Activated CD8-positive, alpha-beta T cell treated with anti-CD3 and anti-CD28 coated beads for 36 hours (primary cell): ENCODE results near the gene MESP1. TPM values are rescaled to one million over a fixed set of nuclear protein-coding genes. Genes with fewer than 3 reads are reported as not detected.

Source experiments
- ATAC-seq: fragments of 200-7000 bp; cut with Tn5 transposase; one replicate; pipeline ENCODE4 v1.10.0; 2021; ENCODE audit warnings: mild to moderate bottlenecking, moderate library complexity
- CTCF ChIA-PET: fragments of 350-600 bp; sonication (Branson Sonifier 250); formaldehyde crosslinking; loops from one replicate; lab custom pipeline; 2021; ENCODE audit warnings: antibody characterized with exemption; lab: Charles Lee
- POLR2A ChIA-PET: fragments of 350-600 bp; sonication (Branson Sonifier 250); formaldehyde crosslinking; loops from one replicate; lab custom pipeline; 2021; ENCODE audit warnings: antibody characterized with exemption; lab: Charles Lee
- DNase-seq: peaks from one replicate; pipeline ENCODE4 v3.0.0-alpha.2; 2020
- H3K27ac Mint-ChIP-seq: one replicate; pipeline ENCODE4 v1.8.0; 2021; ENCODE audit warnings: mild to moderate bottlenecking, mixed read lengths
- H3K27me3 Mint-ChIP-seq: one replicate; pipeline ENCODE4 v1.8.0; 2021; ENCODE audit warnings: mixed read lengths
- H3K36me3 Mint-ChIP-seq: one replicate; pipeline ENCODE4 v1.8.0; 2021; ENCODE audit warnings: low read depth, mixed read lengths
- H3K4me1 Mint-ChIP-seq: one replicate; pipeline ENCODE4 v1.8.0; 2021; ENCODE audit warnings: low read depth, mixed read lengths
- H3K4me3 Mint-ChIP-seq: one replicate; pipeline ENCODE4 v1.8.0; 2021; ENCODE audit warnings: mild to moderate bottlenecking, moderate library complexity, mixed read lengths
- H3K9me3 Mint-ChIP-seq: one replicate; pipeline ENCODE4 v1.8.0; 2021; ENCODE audit warnings: mixed read lengths
- intact Hi-C: fragments of 100-400 bp; cut with micrococcal nuclease; formaldehyde crosslinking; loops from one replicate; pipeline ENCODE4 v1.10.0; 2022
- total RNA-seq, 2 experiments: library from RNA; stranded (reverse); gene quantifications; one replicate each; pipeline ENCODE4 v1.2.3, GENCODE V29; 2021
- TF ChIP-seq, protein P1 (sequence below): fragments of 200-600 bp; IDR thresholded peaks from one replicate; pipeline ENCODE4 v1.8.0; 2022; ENCODE audit warnings: antibody characterized with exemption, mild to moderate bottlenecking

MESP1 gene
- total RNA-seq, 2 experiments from 2014 or later: 3.4 to 5.3 TPM

DNA sequence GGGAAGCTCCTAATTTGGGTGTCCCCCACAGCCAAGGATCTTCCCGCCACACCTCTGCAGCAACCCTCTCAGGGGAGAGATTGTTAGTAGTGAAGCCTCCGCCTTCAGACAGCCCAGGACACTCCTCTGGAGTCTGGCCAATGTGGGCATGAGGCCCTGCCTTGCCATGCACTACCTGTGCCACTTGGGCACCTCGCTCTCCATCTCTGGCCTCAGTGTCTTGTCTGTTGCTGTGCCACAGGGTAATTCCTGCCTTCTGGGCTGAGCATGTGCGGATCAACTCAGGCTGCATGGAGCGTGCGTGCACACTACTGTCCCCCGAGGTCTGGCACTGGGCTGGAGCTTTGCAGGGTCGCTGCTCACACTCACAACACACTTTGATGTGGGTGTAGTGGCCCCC lies 7.9 kb upstream of the MESP1 start:
- Mint-ChIP-seq H3K27me3 (peaks cover 6% of the 10 kb centered on the region), H3K9me3 (no peaks in the 10 kb centered on the region), H3K36me3 (no peaks in the 10 kb centered on the region), H3K27ac (no peak overlapping the region), H3K4me1 (no peaks in the 10 kb centered on the region), H3K4me3 (no peak overlapping the region)
- DNase-seq (no peak), ATAC-seq (no peak)
- TF ChIP-seq, protein P1, sequence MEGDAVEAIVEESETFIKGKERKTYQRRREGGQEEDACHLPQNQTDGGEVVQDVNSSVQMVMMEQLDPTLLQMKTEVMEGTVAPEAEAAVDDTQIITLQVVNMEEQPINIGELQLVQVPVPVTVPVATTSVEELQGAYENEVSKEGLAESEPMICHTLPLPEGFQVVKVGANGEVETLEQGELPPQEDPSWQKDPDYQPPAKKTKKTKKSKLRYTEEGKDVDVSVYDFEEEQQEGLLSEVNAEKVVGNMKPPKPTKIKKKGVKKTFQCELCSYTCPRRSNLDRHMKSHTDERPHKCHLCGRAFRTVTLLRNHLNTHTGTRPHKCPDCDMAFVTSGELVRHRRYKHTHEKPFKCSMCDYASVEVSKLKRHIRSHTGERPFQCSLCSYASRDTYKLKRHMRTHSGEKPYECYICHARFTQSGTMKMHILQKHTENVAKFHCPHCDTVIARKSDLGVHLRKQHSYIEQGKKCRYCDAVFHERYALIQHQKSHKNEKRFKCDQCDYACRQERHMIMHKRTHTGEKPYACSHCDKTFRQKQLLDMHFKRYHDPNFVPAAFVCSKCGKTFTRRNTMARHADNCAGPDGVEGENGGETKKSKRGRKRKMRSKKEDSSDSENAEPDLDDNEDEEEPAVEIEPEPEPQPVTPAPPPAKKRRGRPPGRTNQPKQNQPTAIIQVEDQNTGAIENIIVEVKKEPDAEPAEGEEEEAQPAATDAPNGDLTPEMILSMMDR: no peak
- intact Hi-C loops: no loop called here
- CTCF ChIA-PET: interaction anchor here (1.0 to 5.1 kb wide), 4 partner anchors 19 to 561 kb away, joined by 3 to 70 read pairs (median 6); no protein-coding TSS in a partner anchor
- POLR2A ChIA-PET: no interaction called here

DNA sequence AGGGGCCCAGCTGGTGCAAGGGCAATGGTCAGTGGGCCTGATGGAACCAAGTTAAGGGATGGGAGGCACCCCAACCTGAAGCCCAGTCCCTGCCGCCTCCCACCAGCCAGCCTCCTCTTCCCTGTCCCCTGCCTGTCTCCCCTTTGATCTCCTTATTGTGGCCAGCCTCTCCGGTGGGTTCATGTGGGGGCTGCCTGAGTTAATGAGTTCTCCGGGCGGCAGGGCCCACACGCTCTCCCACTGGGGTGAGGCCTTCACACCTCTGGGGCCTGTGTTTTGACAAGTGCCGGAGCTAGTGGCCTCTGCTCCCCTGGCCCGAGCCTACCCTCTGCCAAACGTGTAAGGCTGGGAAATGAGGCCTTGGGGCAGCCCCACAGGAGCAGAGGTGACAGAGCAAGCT lies 7.2 kb upstream of the MESP1 start:
- H3K36me3 Mint-ChIP-seq: no peaks in the 10 kb centered on the region
- CTCF ChIA-PET: interaction anchor here (1.1 to 2.6 kb wide), 2 partner anchors 18 to 117 kb away, joined by 4 to 7 read pairs; no protein-coding TSS in a partner anchor
- DNase-seq: no peak

DNA sequence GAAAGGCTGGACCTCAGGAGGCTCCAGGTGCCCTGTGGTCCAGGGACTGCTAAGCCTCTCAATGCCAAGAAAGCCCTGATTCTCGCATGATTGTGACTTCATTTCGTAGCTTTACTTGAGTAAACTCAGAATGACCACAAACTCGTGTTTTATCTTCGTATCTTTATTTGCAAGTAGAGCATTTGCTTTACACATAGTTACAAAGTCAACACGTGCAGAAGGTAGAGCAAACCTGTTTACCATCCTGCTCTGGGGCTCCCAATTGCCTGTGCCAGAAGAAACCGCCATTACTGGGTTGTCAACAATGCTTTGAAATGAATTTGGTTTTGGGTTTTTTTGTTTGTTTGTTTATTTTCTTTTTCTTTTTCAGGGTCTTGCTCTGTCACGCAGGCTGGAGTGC lies 5.8 kb upstream of the MESP1 start:
- TF ChIP-seq, protein P1: no peak
- Mint-ChIP-seq H3K9me3 (no peaks in the 10 kb centered on the region), H3K36me3 (no peaks in the 10 kb centered on the region), H3K27ac (no peak overlapping the region), H3K4me3 (no peak overlapping the region), H3K27me3 (peaks cover 14% of the 10 kb centered on the region), H3K4me1 (no peaks in the 10 kb centered on the region)
- intact Hi-C loops: no loop called here
- CTCF ChIA-PET: interaction anchor here (2.6 kb wide), 1 partner anchor 118 kb away, joined by 7 read pairs; no protein-coding TSS in a partner anchor
- POLR2A ChIA-PET: no interaction called here
- no peak for ATAC-seq
- DNase-seq: no peak

More for the DNA sequence above, 7.2 kb upstream of the MESP1 start:
- H3K27ac Mint-ChIP-seq: no peak overlapping the region
- H3K27me3 Mint-ChIP-seq: peaks cover 7% of the 10 kb centered on the region
- no peak for ATAC-seq
- POLR2A ChIA-PET: no interaction called here
- no peaks in the 10 kb centered on the region for H3K9me3 Mint-ChIP-seq
- no peak overlapping the region for H3K4me3 Mint-ChIP-seq
- TF ChIP-seq, protein P1: no peak
- no peaks in the 10 kb centered on the region for H3K4me1 Mint-ChIP-seq
- intact Hi-C loops: no loop called here

DNA sequence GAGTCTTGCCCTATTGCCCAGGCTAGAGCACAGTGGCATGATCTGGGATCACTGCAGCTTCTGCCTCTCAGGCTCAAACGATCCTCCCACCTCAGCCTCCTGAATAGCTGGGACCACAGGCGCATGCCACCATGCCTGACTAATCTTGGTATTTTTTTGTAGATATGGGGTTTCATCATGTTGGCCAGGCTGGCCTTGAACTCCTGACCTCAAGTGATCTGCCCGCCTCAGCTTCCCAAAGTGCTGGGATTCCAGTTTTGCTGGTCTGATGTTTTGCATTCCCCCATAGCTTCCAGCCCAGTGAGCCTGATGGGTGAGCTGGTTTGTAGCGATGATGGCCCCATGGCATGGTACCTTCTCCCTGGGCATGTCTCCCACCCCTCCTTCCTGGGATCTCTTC lies 4.7 kb upstream of the MESP1 start:
- intact Hi-C loops: no loop called here
- Mint-ChIP-seq H3K4me1 (no peaks in the 10 kb centered on the region), H3K27me3 (peaks cover 15% of the 10 kb centered on the region), H3K9me3 (no peaks in the 10 kb centered on the region), H3K4me3 (no peak overlapping the region), H3K36me3 (no peaks in the 10 kb centered on the region), H3K27ac (no peak overlapping the region)
- CTCF ChIA-PET: interaction anchor here (0.8 to 1.7 kb wide), 4 partner anchors 8 to 119 kb away, joined by 3 to 5 read pairs (median 4); no protein-coding TSS in a partner anchor
- DNase-seq (no peak), ATAC-seq (no peak)
- POLR2A ChIA-PET: no interaction called here
- TF ChIP-seq, protein P1: no peak

DNA sequence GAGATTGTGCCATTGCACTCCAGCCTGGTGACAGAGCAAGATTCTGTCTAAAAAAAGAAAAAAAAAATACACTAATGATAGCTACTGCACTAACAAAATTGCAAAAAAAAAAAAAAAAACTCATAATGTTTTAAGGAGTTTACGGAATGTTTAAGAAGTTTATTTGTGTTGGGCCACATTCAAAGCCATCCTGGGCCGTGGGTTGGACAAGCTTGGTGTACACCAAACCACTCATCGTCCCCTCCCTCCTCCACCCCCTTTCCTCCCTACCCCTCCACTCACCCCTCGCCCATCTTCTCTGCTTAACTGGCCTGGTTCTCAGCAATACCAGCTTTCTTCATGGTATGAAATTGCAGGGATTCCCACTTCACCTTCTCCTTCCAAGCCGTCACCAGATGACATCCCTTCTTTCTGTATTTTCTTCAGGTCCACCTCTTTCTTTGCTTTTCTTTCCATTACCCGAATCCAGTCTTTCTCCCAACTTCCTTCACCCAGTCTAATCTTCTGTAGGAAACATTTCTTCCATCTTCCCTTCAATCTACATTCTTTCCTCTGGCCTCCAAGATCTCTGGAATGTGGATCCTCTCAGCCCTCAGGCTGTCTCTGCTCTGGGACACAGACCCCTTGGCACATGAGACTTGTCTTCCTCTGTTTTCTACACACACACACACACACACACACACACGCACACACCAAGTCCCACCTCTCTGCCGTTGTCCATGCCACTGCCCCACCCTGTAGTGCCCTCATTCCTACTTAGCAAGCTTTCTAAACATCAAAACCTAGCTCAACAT lies 3.5 kb upstream of the MESP1 start:
- H3K27me3 Mint-ChIP-seq: peaks cover 14% of the 10 kb centered on the region
- TF ChIP-seq, protein P1: no peak
- H3K36me3 Mint-ChIP-seq: no peaks in the 10 kb centered on the region
- H3K4me3 Mint-ChIP-seq: no peak overlapping the region
- POLR2A ChIA-PET: no interaction called here
- CTCF ChIA-PET: interaction anchor here (0.7 to 1.7 kb wide), 5 partner anchors 9 to 121 kb away, joined by 3 to 5 read pairs (median 4); no protein-coding TSS in a partner anchor
- no peak for ATAC-seq
- no peak overlapping the region for H3K27ac Mint-ChIP-seq
- intact Hi-C loops: no loop called here
- no peak for DNase-seq
- H3K4me1 Mint-ChIP-seq: peaks cover under 1% of the 10 kb centered on the region
- no peaks in the 10 kb centered on the region for H3K9me3 Mint-ChIP-seq
